NCI-H526 treated with DMSO at 0.1 percent for 48 hours (cell line): ENCODE data around the gene RAB21.
"Not testable (repeated sequence)": the region's sequence is repeated elsewhere in the genome, so short reads cannot be mapped to it uniquely, and the experiment has no call there.

Source experiments
- DNase-seq: peaks from one replicate; lab custom pipeline; 2025; lab: John Stamatoyannopoulos, UW

The RAB21 gene

GRCh38 chr12:71752891-71753290, 1.8 kb upstream of the RAB21 start:
- no peak for DNase-seq

- DNase-seq: no peak
Measured at GRCh38 chr12:71755146-71755892, 656 bp downstream of the RAB21 start.

GRCh38 chr12:71756054-71756690, 1.5 kb downstream of the RAB21 start:
- DNase-seq: no peak

GRCh38 chr12:71759941-71760340, 5.3 kb downstream of the RAB21 start:
- DNase-seq: no peak

- no peak for DNase-seq
Measured at GRCh38 chr12:71760471-71760870, 5.8 kb downstream of the RAB21 start.

- not testable (repeated sequence) for DNase-seq
Measured at GRCh38 chr12:71761354-71761753, 6.7 kb downstream of the RAB21 start.

- DNase-seq: no peak
Measured at GRCh38 chr12:71763677-71764379, 9.2 kb downstream of the RAB21 start.

- no peak for DNase-seq
Measured at GRCh38 chr12:71764587-71765321, 10.1 kb downstream of the RAB21 start.

GRCh38 chr12:71766202-71766601, 11.5 kb downstream of the RAB21 start:
- DNase-seq: no peak

GRCh38 chr12:71767183-71767582, 12.5 kb downstream of the RAB21 start:
- DNase-seq: no peak

- DNase-seq: no peak
Measured at GRCh38 chr12:71768900-71769299, 14.2 kb downstream of the RAB21 start.

GRCh38 chr12:71771069-71771468, 16.4 kb downstream of the RAB21 start:
- no peak for DNase-seq

- DNase-seq: no peak
Measured at GRCh38 chr12:71772735-71773134, 18.1 kb downstream of the RAB21 start.

GRCh38 chr12:71780237-71780822, 25.7 kb downstream of the RAB21 start:
- DNase-seq: no peak

GRCh38 chr12:71782017-71782416, 27.4 kb downstream of the RAB21 start:
- DNase-seq: no peak

- no peak for DNase-seq
Measured at GRCh38 chr12:71786829-71787228, 32.2 kb downstream of the RAB21 start.

GRCh38 chr12:71787580-71787979, 32.9 kb downstream of the RAB21 start:
- no peak for DNase-seq

- no peak for DNase-seq
Measured at GRCh38 chr12:71790331-71790730, 35.7 kb downstream of the RAB21 start.

- no peak for DNase-seq
Measured at GRCh38 chr12:71791473-71792150, 36.9 kb downstream of the RAB21 start.

GRCh38 chr12:71792599-71792998, 37.9 kb downstream of the RAB21 start:
- DNase-seq: no peak

- DNase-seq: no peak
Measured at GRCh38 chr12:71795901-71796300, 41.2 kb downstream of the RAB21 start.
